Measurements from ENCODE around the gene PDE3B. TPM values are rescaled to one million over a fixed set of nuclear protein-coding genes. Genes with fewer than 3 reads are reported as not detected.
"Not testable (repeated sequence)": the region's sequence is repeated elsewhere in the genome, so short reads cannot be mapped to it uniquely, and the experiment has no call there.

The PDE3B gene
- total RNA-seq, 1 donor from 2014 or later: 14.1 TPM

GRCh38 chr11:14702760-14703159, 59.2 kb downstream of the PDE3B start:
- no peak for TF ChIP-seq CTCF (IDR thresholded peaks at IDR 0.05; ENCODE audit: partially characterized antibody, unreplicated experiment)
- Mint-ChIP-seq H3K27ac (ENCODE audit: unreplicated experiment) (no peak overlapping the region), H3K36me3 (ENCODE audit: unreplicated experiment) (peaks cover 5% of the 10 kb centered on the region), H3K4me3 (ENCODE audit: unreplicated experiment) (no peak overlapping the region), H3K27me3 (ENCODE audit: unreplicated experiment) (no peaks in the 10 kb centered on the region), H3K4me1 (ENCODE audit: low read depth, unreplicated experiment) (no peaks in the 10 kb centered on the region), H3K9me3 (ENCODE audit: unreplicated experiment) (peaks cover 3% of the 10 kb centered on the region)
- no peak for DNase-seq

GRCh38 chr11:14703731-14704130, 60.1 kb downstream of the PDE3B start:
- Mint-ChIP-seq H3K36me3 (ENCODE audit: unreplicated experiment) (peaks cover 5% of the 10 kb centered on the region), H3K9me3 (ENCODE audit: unreplicated experiment) (peaks cover 3% of the 10 kb centered on the region), H3K4me1 (ENCODE audit: low read depth, unreplicated experiment) (no peaks in the 10 kb centered on the region), H3K27ac (ENCODE audit: unreplicated experiment) (no peak overlapping the region), H3K27me3 (ENCODE audit: unreplicated experiment) (no peaks in the 10 kb centered on the region), H3K4me3 (ENCODE audit: unreplicated experiment) (no peak overlapping the region)
- no peak for DNase-seq
- TF ChIP-seq CTCF (IDR thresholded peaks at IDR 0.05; ENCODE audit: partially characterized antibody, unreplicated experiment): no peak

DNA sequence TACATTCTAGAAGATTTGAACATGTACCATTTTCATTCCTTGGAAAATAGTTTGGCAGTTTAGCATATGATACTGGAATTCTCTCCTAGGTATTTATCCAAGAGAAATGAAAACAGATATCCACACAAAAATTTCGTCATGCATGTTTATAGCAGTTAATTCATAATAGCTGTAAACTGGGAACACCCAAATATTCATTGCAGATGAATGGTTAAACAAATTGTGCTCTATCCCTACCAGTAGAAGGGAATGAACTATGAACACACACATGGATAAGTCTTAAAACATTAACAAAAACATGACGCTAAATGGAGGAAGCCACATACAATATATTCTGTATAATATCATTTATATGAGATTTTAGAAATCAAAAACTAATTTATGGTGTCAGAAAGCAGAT, 61.5 kb downstream of the PDE3B start:
- Mint-ChIP-seq H3K4me3 (ENCODE audit: unreplicated experiment) (no peak overlapping the region), H3K27ac (ENCODE audit: unreplicated experiment) (no peak overlapping the region), H3K9me3 (ENCODE audit: unreplicated experiment) (peaks cover 3% of the 10 kb centered on the region), H3K4me1 (ENCODE audit: low read depth, unreplicated experiment) (no peaks in the 10 kb centered on the region), H3K36me3 (ENCODE audit: unreplicated experiment) (peaks cover 5% of the 10 kb centered on the region), H3K27me3 (ENCODE audit: unreplicated experiment) (no peaks in the 10 kb centered on the region)
- no peak for DNase-seq
- no peak for TF ChIP-seq CTCF (IDR thresholded peaks at IDR 0.05; ENCODE audit: partially characterized antibody, unreplicated experiment)

GRCh38 chr11:14713496-14714244, 70.1 kb downstream of the PDE3B start:
- H3K4me3 Mint-ChIP-seq (ENCODE audit: unreplicated experiment): no peak overlapping the region
- peaks cover 3% of the 10 kb centered on the region for H3K36me3 Mint-ChIP-seq (ENCODE audit: unreplicated experiment)
- peaks cover 3% of the 10 kb centered on the region for H3K27me3 Mint-ChIP-seq (ENCODE audit: unreplicated experiment)
- peaks cover 1% of the 10 kb centered on the region for H3K9me3 Mint-ChIP-seq (ENCODE audit: unreplicated experiment)
- DNase-seq: no peak
- H3K4me1 Mint-ChIP-seq (ENCODE audit: low read depth, unreplicated experiment): no peaks in the 10 kb centered on the region
- no peak for TF ChIP-seq CTCF (IDR thresholded peaks at IDR 0.05; ENCODE audit: partially characterized antibody, unreplicated experiment)
- H3K27ac Mint-ChIP-seq (ENCODE audit: unreplicated experiment): no peak overlapping the region

DNA sequence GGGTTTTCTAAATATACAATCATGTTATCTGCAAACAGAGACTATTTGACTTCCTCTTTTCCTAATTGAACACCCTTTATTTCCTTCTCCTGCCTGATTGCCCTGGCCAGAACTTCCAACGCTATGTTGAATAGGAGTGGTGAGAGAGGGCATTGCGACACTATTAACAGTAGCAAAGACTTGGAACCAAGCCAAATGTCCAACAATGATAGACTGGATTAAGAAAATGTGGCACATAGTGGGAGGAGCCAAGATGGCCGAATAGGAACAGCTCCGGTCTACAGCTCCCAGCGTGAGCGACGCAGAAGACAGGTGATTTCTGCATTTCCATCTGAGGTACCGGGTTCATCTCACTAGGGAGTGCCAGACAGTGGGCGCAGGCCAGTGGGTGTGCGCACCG, 72.1 kb downstream of the PDE3B start:
- H3K4me3 Mint-ChIP-seq (ENCODE audit: unreplicated experiment); DNase-seq; H3K36me3 Mint-ChIP-seq (ENCODE audit: unreplicated experiment); H3K9me3 Mint-ChIP-seq (ENCODE audit: unreplicated experiment); H3K27ac Mint-ChIP-seq (ENCODE audit: unreplicated experiment); H3K27me3 Mint-ChIP-seq (ENCODE audit: unreplicated experiment); H3K4me1 Mint-ChIP-seq (ENCODE audit: low read depth, unreplicated experiment): not testable (repeated sequence)
